Smooth muscle cell of the umbilical artery (primary cell): ENCODE results near the gene YWHAE. TPM values are rescaled to one million over a fixed set of nuclear protein-coding genes. Genes with fewer than 3 reads are reported as not detected.

Experiments used
- total RNA-seq: library from RNA; depleted of rRNA; stranded (reverse); fragments of >200 nt; gene quantifications from 2 replicates; pipeline ENCODE4 v1.2.3, GENCODE V29; 2014

Gene YWHAE
- 414 and 803 TPM in 2 replicates for total RNA-seq

GRCh38 chr17:1399679-1400512 lies at the start of gene YWHAE:
YWHAE (minus strand) TSS chr17:1400222; CDS start chr17:1400110, 112 bp downstream.

Other genes starting within 250 kb of the YWHAE start
- 39.2 and 82.4 TPM in 2 replicates for gene ABR, start 220.2 kb downstream of the YWHAE start, total RNA-seq
- gene BHLHA9, start 129.8 kb downstream of the YWHAE start, total RNA-seq = 0.30 TPM in 1 of 2 replicates, not detected in the other
- not detected in 2 replicates for gene TRARG1, start 120.6 kb downstream of the YWHAE start, total RNA-seq
- 90.6 and 112 TPM in 2 replicates for gene CRK, start 56.0 kb upstream of the YWHAE start, total RNA-seq
- 130 and 324 TPM in 2 replicates for gene MYO1C, start 92.5 kb upstream of the YWHAE start, total RNA-seq
- gene INPP5K, start 116.4 kb upstream of the YWHAE start, total RNA-seq = 17.2 and 24.3 TPM in 2 replicates
- 12.5 and 20.7 TPM in 2 replicates for gene PITPNA, start 162.6 kb upstream of the YWHAE start, total RNA-seq
- gene SLC43A2, start 228.6 kb upstream of the YWHAE start, total RNA-seq = 5.0 and 6.2 TPM in 2 replicates
- gene SCARF1, start 245.5 kb upstream of the YWHAE start, total RNA-seq = 0.32 and 0.59 TPM in 2 replicates
- gene RILP, start 249.6 kb upstream of the YWHAE start, total RNA-seq = 3.5 and 3.9 TPM in 2 replicates